ENCODE measurements around the gene C1QL4.

Gene C1QL4

GRCh38 chr12:49347311-49348193 lies 10.6 kb upstream of the C1QL4 start:
- DNase-seq (ENCODE audit: low read depth), result peak; percentile 89

GRCh38 chr12:49346659-49347310 lies 9.8 kb upstream of the C1QL4 start, which contains the start of gene DNAJC22:
DNAJC22 (plus strand) TSS chr12:49346888; CDS start chr12:49348873, 1,985 bp downstream.
- no peak for DNase-seq (ENCODE audit: low read depth)

- no peak for DNase-seq (ENCODE audit: low read depth)
Observed at GRCh38 chr12:49345825-49346658, 9.1 kb upstream of the C1QL4 start.

GRCh38 chr12:49345051-49345824 lies 8.2 kb upstream of the C1QL4 start:
- no peak for DNase-seq (ENCODE audit: low read depth)

GRCh38 chr12:49344486-49345050 lies 7.6 kb upstream of the C1QL4 start:
- no peak for DNase-seq (ENCODE audit: low read depth)

- DNase-seq (ENCODE audit: low read depth), result peak; percentile 37
Observed at GRCh38 chr12:49342914-49343731, 6.1 kb upstream of the C1QL4 start.

GRCh38 chr12:49342066-49342913 lies 5.3 kb upstream of the C1QL4 start:
- peak; percentile 58 for DNase-seq (ENCODE audit: low read depth)

GRCh38 chr12:49341777-49342065 lies 4.7 kb upstream of the C1QL4 start:
- no peak for DNase-seq (ENCODE audit: low read depth)

GRCh38 chr12:49340971-49341776 lies 4.2 kb upstream of the C1QL4 start:
- no peak for DNase-seq (ENCODE audit: low read depth)

GRCh38 chr12:49340095-49340870 lies 3.3 kb upstream of the C1QL4 start:
- DNase-seq (ENCODE audit: low read depth), result peak; percentile 54

- DNase-seq (ENCODE audit: low read depth), result no peak
Observed at GRCh38 chr12:49339464-49339861, 2.5 kb upstream of the C1QL4 start.

GRCh38 chr12:49338830-49339463 lies 2.0 kb upstream of the C1QL4 start:
- DNase-seq (ENCODE audit: low read depth), result no peak

GRCh38 chr12:49335955-49336644 lies 888 bp downstream of the C1QL4 start:
- DNase-seq (ENCODE audit: low read depth), result no peak

GRCh38 chr12:49335118-49335954 lies 1.7 kb downstream of the C1QL4 start:
- no peak for DNase-seq (ENCODE audit: low read depth)

GRCh38 chr12:49334681-49335080 lies 2.3 kb downstream of the C1QL4 start:
- DNase-seq (ENCODE audit: low read depth), result no peak

GRCh38 chr12:49334226-49334625 lies 2.8 kb downstream of the C1QL4 start:
- no peak for DNase-seq (ENCODE audit: low read depth)
